HG03097 (cell line): ENCODE measurements around the gene CADM2.

Source experiments
- ATAC-seq: cut with Tn5 transposase; IDR thresholded peaks from one replicate; pipeline ENCODE4 v1.9.1; 2021; ENCODE audit not compliant: unreplicated experiment, low FRiP score

The CADM2 gene

GRCh38 chr3:86056032-86056431 lies 1097.2 kb downstream of the CADM2 start:
- ATAC-seq, result no peak

GRCh38 chr3:86056962-86057361 lies 1098.2 kb downstream of the CADM2 start:
- ATAC-seq, result no peak

- no peak for ATAC-seq
Observed at GRCh38 chr3:86073799-86074198, 1115.0 kb downstream of the CADM2 start.

GRCh38 chr3:86087160-86087871 lies 1128.5 kb downstream of the CADM2 start:
- no peak for ATAC-seq

GRCh38 chr3:86104154-86104553 lies 1145.4 kb downstream of the CADM2 start:
- ATAC-seq, result no peak

- no peak for ATAC-seq
Observed at GRCh38 chr3:86109434-86109833, 1150.6 kb downstream of the CADM2 start.
